PFSK-1 (cell line): ENCODE data around the gene ZXDC.

ENCODE experiments used
- FOXP2 ChIP-seq: optimal IDR thresholded peaks from 2 replicates; pipeline ENCODE3; 2011; ENCODE audit warnings: borderline replicate concordance, control low read depth, inconsistent platforms; ENCODE audit not compliant: insufficient read depth; ENCODE audit errors: extremely low read length, extremely low read depth
- POLR2AphosphoS5 ChIP-seq: IDR thresholded peaks from 2 replicates; pipeline ENCODE4 v1.6.1; 2012; ENCODE audit warnings: low read depth, mild to moderate bottlenecking, control low read depth, low read length, moderate library complexity
- REST ChIP-seq, 2 experiments: IDR thresholded peaks; 2 replicates each; pipeline versions ENCODE4 v1.6.1 to v1.8.0; 2011 to 2012; ENCODE audit warnings: low read depth in 2 of 2, low read length in 2 of 2, control low read depth in 1 of 2, inconsistent platforms in 1 of 2, mild to moderate bottlenecking in 1 of 2, moderate library complexity in 1 of 2; ENCODE audit not compliant: insufficient read depth in 1 of 2
- SIN3A ChIP-seq: IDR thresholded peaks from 2 replicates; pipeline ENCODE4 v1.6.1; 2012; ENCODE audit warnings: mild to moderate bottlenecking, low read length, moderate library complexity, borderline replicate concordance; ENCODE audit not compliant: insufficient read depth
- TAF1 ChIP-seq: IDR thresholded peaks from 2 replicates; pipeline ENCODE4 v1.6.1; 2012; ENCODE audit warnings: low read length, control low read depth, borderline replicate concordance; ENCODE audit not compliant: insufficient read depth

The ZXDC gene

GRCh38 chr3:126447456-126448106, 28.1 kb downstream of the ZXDC start:
- TF ChIP-seq FOXP2 (no peak), REST (IDR thresholded peaks at IDR 0.05; ENCODE audit: insufficient read depth in 1 of 2, low read depth in 2 of 2, low read length in 2 of 2) (no peak), POLR2AphosphoS5 (no peak), TAF1 (no peak), SIN3A (no peak)

GRCh38 chr3:126446791-126447190, 28.9 kb downstream of the ZXDC start:
- TF ChIP-seq TAF1 (no peak), REST (IDR thresholded peaks at IDR 0.05; ENCODE audit: insufficient read depth in 1 of 2, low read depth in 2 of 2, low read length in 2 of 2) (no peak)

DNA sequence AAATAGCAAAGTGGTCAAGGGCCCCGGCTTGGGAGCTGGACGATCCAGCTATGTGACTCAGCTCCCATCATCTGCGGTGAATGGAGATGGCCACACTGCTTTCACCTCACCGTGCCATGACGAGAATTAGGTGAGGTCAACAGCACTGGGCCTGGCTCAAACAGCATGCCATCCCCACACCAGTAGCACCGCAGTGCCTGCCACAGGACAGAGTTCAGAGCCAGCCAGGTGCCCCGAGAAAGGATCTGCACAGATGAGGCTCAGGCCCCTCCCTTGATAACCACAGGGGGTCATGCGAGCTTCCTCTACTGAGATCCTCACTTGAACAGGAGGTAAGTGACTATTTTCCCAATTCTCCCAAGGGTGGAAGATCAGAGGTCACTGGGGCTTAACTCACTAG, 29.4 kb downstream of the ZXDC start:
- no peak for TF ChIP-seq TAF1
- no peak for TF ChIP-seq REST (IDR thresholded peaks at IDR 0.05; ENCODE audit: insufficient read depth in 1 of 2, low read depth in 2 of 2, low read length in 2 of 2)
- TF ChIP-seq SIN3A: no peak
- no peak for TF ChIP-seq FOXP2
- TF ChIP-seq POLR2AphosphoS5: no peak

GRCh38 chr3:126445506-126445905, 30.2 kb downstream of the ZXDC start:
- TF ChIP-seq TAF1 (no peak), SIN3A (no peak), REST (IDR thresholded peaks at IDR 0.05; ENCODE audit: insufficient read depth in 1 of 2, low read depth in 2 of 2, low read length in 2 of 2) (no peak), POLR2AphosphoS5 (no peak), FOXP2 (no peak)

DNA sequence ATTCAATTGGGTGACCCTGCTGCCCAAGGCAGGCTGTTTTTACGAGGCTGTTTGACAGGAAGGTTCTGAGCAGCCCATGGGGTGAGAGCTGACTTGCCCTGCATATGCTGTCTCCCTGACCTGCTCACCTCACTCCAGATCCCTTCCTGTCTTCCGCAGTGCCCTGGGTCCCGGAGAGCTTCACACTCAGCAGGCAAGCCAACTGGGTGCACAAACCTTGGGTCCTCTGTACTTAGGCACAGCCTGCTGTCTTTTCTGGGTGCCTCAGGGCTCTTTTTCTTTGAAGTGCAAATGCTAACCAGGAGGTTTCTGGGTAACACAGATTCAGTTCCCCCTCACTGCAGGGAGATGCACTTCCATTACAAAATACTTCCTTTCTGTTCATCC, 32.8 kb downstream of the ZXDC start:
- TF ChIP-seq FOXP2: no peak
- TF ChIP-seq POLR2AphosphoS5: no peak
- TF ChIP-seq REST (IDR thresholded peaks at IDR 0.05; ENCODE audit: insufficient read depth in 1 of 2, low read depth in 2 of 2, low read length in 2 of 2): no peak
- no peak for TF ChIP-seq SIN3A
